HepG2 (cell line): ENCODE measurements around the gene SETD5. TPM values are rescaled to one million over a fixed set of nuclear protein-coding genes. Genes with fewer than 3 reads are reported as not detected.
A peak's percentile ranks its signal among the peaks of the same experiment; 100 is the strongest.

Experiments used
- BCL6 ChIP-seq: IDR thresholded peaks from 2 replicates; pipeline ENCODE4 v1.6.1; 2016; ENCODE audit warnings: missing genetic modification reagents, missing compliant biosample characterization
- CCDC6 ChIP-seq: sonication (generic); formaldehyde crosslinking; IDR thresholded peaks from 2 replicates; pipeline ENCODE4 v1.8.1; 2022; ENCODE audit warnings: mild to moderate bottlenecking, missing genetic modification reagents, moderate library complexity
- CTCF ChIP-seq: sonication (generic); formaldehyde crosslinking; IDR thresholded peaks from 2 replicates; pipeline ENCODE4 v1.5.0; 2020; ENCODE audit warnings: mild to moderate bottlenecking, missing genetic modification reagents, moderate library complexity
- GZF1 ChIP-seq: sonication (generic); formaldehyde crosslinking; IDR thresholded peaks from 2 replicates; pipeline ENCODE4 v1.5.1; 2020; ENCODE audit warnings: mild to moderate bottlenecking, missing genetic modification reagents
- HNF1A ChIP-seq, 2 experiments: sonication (generic) in 1 of 2; formaldehyde crosslinking in 1 of 2; IDR thresholded peaks; 2 replicates each; pipeline versions ENCODE4 v1.4.0 to v1.6.1; 2016 to 2020; ENCODE audit warnings: borderline replicate concordance in 1 of 2, low read depth in 1 of 2, mild to moderate bottlenecking in 1 of 2, missing genetic modification reagents in 1 of 2
- IRF1 ChIP-seq: sonication (generic); formaldehyde crosslinking; IDR thresholded peaks from 2 replicates; pipeline ENCODE4 v1.4.0; 2020; ENCODE audit warnings: low read depth, mild to moderate bottlenecking, missing genetic modification reagents
- MIER3 ChIP-seq: IDR thresholded peaks from 2 replicates; pipeline ENCODE4 v1.6.1; 2016; ENCODE audit warnings: missing compliant biosample characterization, borderline replicate concordance
- MXI1 ChIP-seq: IDR thresholded peaks from 3 replicates; pipeline ENCODE4 v1.6.1; 2012; ENCODE audit warnings: low read depth, low read length, inconsistent platforms, borderline replicate concordance
- MYNN ChIP-seq: sonication (generic); formaldehyde crosslinking; IDR thresholded peaks from 2 replicates; pipeline ENCODE4 v1.4.0; 2020; ENCODE audit warnings: mild to moderate bottlenecking, low read depth, missing genetic modification reagents
- NFKBIZ ChIP-seq: IDR thresholded peaks from 2 replicates; pipeline ENCODE4 v1.6.1; 2018; ENCODE audit warnings: missing genetic modification reagents, missing compliant biosample characterization
- PAX8 ChIP-seq: sonication (generic); formaldehyde crosslinking; IDR thresholded peaks from 2 replicates; pipeline ENCODE4 v1.8.0; 2022; ENCODE audit warnings: mild to moderate bottlenecking, missing genetic modification reagents, borderline replicate concordance
- RNF2 ChIP-seq: fragments of 450-650 bp; conservative IDR thresholded peaks from 2 replicates; pipeline ENCODE4 v1.6.1; 2016; ENCODE audit warnings: low read depth
- THAP11 ChIP-seq: IDR thresholded peaks from 2 replicates; pipeline ENCODE4 v1.6.1; 2016; ENCODE audit warnings: missing biosample characterization, missing genetic modification reagents
- USF2 ChIP-seq, 2 experiments: sonication (generic) in 1 of 2; formaldehyde crosslinking in 1 of 2; IDR thresholded peaks; 2 replicates each; pipeline versions ENCODE4 v1.5.1 to v1.6.1; 2011 to 2020; ENCODE audit warnings: borderline replicate concordance in 1 of 2, low read depth in 1 of 2, low read length in 1 of 2, mild to moderate bottlenecking in 1 of 2, missing genetic modification reagents in 1 of 2, moderate library complexity in 1 of 2
- ZBTB3 ChIP-seq: sonication (generic); formaldehyde crosslinking; IDR thresholded peaks from 2 replicates; pipeline ENCODE4 v1.4.0; 2020; ENCODE audit warnings: low read depth, mild to moderate bottlenecking, moderate library complexity, missing genetic modification reagents, borderline replicate concordance
- ZFP1 ChIP-seq: IDR thresholded peaks from 2 replicates; pipeline ENCODE4 v1.6.1; 2016
- ZNF260 ChIP-seq: sonication (generic); formaldehyde crosslinking; IDR thresholded peaks from 2 replicates; pipeline ENCODE4 v1.4.0; 2020; ENCODE audit warnings: missing genetic modification reagents, low read depth, mild to moderate bottlenecking, borderline replicate concordance
- polyA plus RNA-seq, 8 experiments: library from polyadenylated mRNA; depleted of rRNA in 3 of 8; stranded (reverse) in 7 of 8; unstranded in 1 of 8; fragments of >200 nt; fragmentation: Illumina TruSeq in 4 of 8; extraction: Trizol in 4 of 8; gene quantifications; 2 replicates each; pipeline versions ENCODE4 v1.2.1 to v1.2.3, GENCODE V29; 2011 to 2016; ENCODE audit warnings: low read depth in 4 of 8, missing spikeins in 1 of 8, mixed read lengths in 1 of 8; ENCODE audit not compliant: insufficient read depth in 1 of 8
- total RNA-seq, 5 experiments: library from RNA; depleted of rRNA; stranded (reverse); fragments of >200 nt; fragmentation: Illumina TruSeq; extraction: Trizol; gene quantifications; 2 replicates each; pipeline ENCODE4 v1.2.3, GENCODE V29; 2016; ENCODE audit warnings: low read depth in 1 of 5

SETD5 gene
- total and polyA plus RNA-seq, 2 of the 13 experiments (the other 11 are each of a cell fraction or from before 2014, with no cell fraction given), result 46.8 to 95.8 TPM

- TF ChIP-seq ZBTB3 (CRISPR knock-in tag) (no peak), RNF2 (peak; percentile 87), IRF1 (CRISPR knock-in tag) (no peak), CCDC6 (CRISPR knock-in tag) (no peak), GZF1 (0 out of 2 replicates have a peak, but pooled peaks have one; percentile 49), MYNN (CRISPR knock-in tag) (peak; percentile 48; the same call in 1 of the 2 replicates), THAP11 (CRISPR knock-in tag) (peak; percentile 92), ZNF260 (CRISPR knock-in tag) (no peak), BCL6 (CRISPR knock-in tag) (peak; percentile 54; the same call in 1 of the 2 replicates), HNF1A (IDR thresholded peaks at IDR 0.05; ENCODE audit: low read depth) (no peak), HNF1A (CRISPR knock-in tag; IDR thresholded peaks at IDR 0.05; ENCODE audit: borderline replicate concordance) (peak; percentile 28; the same call in 1 of the 2 replicates), PAX8 (CRISPR knock-in tag) (0 out of 2 replicates have a peak, but pooled peaks have one; percentile 77), NFKBIZ (CRISPR knock-in tag) (peak; percentile 40; the same call in 1 of the 2 replicates), CTCF (CRISPR knock-in tag) (no peak), MXI1 (peak; percentile 82; the same call in 1 of the 3 replicates), ZFP1 (0 out of 2 replicates have a peak, but pooled peaks have one; percentile 75), USF2 (IDR thresholded peaks at IDR 0.05; ENCODE audit: low read depth, low read length) (no peak), USF2 (CRISPR knock-in tag; IDR thresholded peaks at IDR 0.05; ENCODE audit: borderline replicate concordance) (peak; percentile 47; the same call in 1 of the 2 replicates), MIER3 (peak; percentile 52; the same call in 1 of the 2 replicates)
Measured at GRCh38 chr3:9362731-9363530, 34.5 kb upstream of the SETD5 start, which contains the start of gene THUMPD3 (continued).
